SU-DHL-6 (cell line): ENCODE results near the gene ARID5B.

Experiments used
- H2AFZ ChIP-seq: fragments of 200-600 bp; sonication (generic); 2 replicates; pipeline ENCODE4 v1.6.1; 2014; ENCODE audit warnings: low read depth, mild to moderate bottlenecking, moderate library complexity, mixed read lengths, antibody characterized with exemption, low read length; ENCODE audit not compliant: severe bottlenecking
- H3F3A ChIP-seq: fragments of 200-600 bp; shearing (Covaris generic); 2 replicates; pipeline ENCODE4 v1.6.0; 2016; ENCODE audit warnings: antibody characterized with exemption, mild to moderate bottlenecking; ENCODE audit not compliant: insufficient read depth
- H3K27ac ChIP-seq: fragments of 200-600 bp; sonication (generic); 2 replicates; pipeline ENCODE4 v1.5.1; 2016; ENCODE audit warnings: low read depth, mild to moderate bottlenecking, low read length, moderate library complexity, mixed read lengths
- H3K27me3 ChIP-seq: fragments of 200-600 bp; sonication (generic), shearing (Covaris generic); 2 replicates; pipeline ENCODE4 v1.6.0; 2014; ENCODE audit warnings: mild to moderate bottlenecking, low read length
- H3K36me3 ChIP-seq: fragments of 200-600 bp; sonication (generic); 2 replicates; pipeline ENCODE4 v1.6.1; 2014; ENCODE audit warnings: mild to moderate bottlenecking, low read length, mixed read lengths
- H3K4me2 ChIP-seq: fragments of 300-600, 200-600 bp; shearing (Covaris generic), sonication (generic); 2 replicates; pipeline ENCODE4 v1.6.0; 2014; ENCODE audit warnings: low read length, low read depth, mild to moderate bottlenecking; ENCODE audit not compliant: poor library complexity, severe bottlenecking
- H3K4me3 ChIP-seq: fragments of 200-600 bp; sonication (generic); 2 replicates; pipeline ENCODE4 v1.5.1; 2014; ENCODE audit warnings: antibody characterized with exemption, low read length, mild to moderate bottlenecking, mixed read lengths; ENCODE audit not compliant: insufficient read depth, poor library complexity, severe bottlenecking
- H3K79me2 ChIP-seq: fragments of 200-600 bp; sonication (generic); 2 replicates; pipeline ENCODE4 v1.6.1; 2014; ENCODE audit warnings: mild to moderate bottlenecking, low read length, moderate library complexity; ENCODE audit not compliant: insufficient read depth
- H3K9ac ChIP-seq: fragments of 200-600 bp; sonication (generic); 2 replicates; pipeline ENCODE4 v1.7.0; 2014; ENCODE audit warnings: mild to moderate bottlenecking, low read length
- H3K9me2 ChIP-seq: fragments of 200-600 bp; sonication (generic); replicated peaks from 2 replicates; pipeline ENCODE4 v1.6.1; 2014; ENCODE audit warnings: low read length; ENCODE audit not compliant: insufficient read depth
- H3K9me3 ChIP-seq: fragments of 200-600 bp; sonication (generic); 2 replicates; pipeline ENCODE4 v1.6.1; 2014; ENCODE audit warnings: low read length, mixed read lengths; ENCODE audit not compliant: insufficient read depth
- H4K20me1 ChIP-seq: fragments of 200-600 bp; sonication (generic); 2 replicates; pipeline ENCODE4 v1.6.1; 2014; ENCODE audit warnings: low read depth, mild to moderate bottlenecking, antibody characterized with exemption, low read length, moderate library complexity, mixed read lengths
- CTCF ChIP-seq: fragments of 200-600 bp; sonication (generic); IDR thresholded peaks from one replicate; pipeline ENCODE4 v1.5.1; 2017; ENCODE audit warnings: antibody characterized with exemption, mild to moderate bottlenecking, low read length, moderate library complexity; ENCODE audit not compliant: insufficient read depth, poor library complexity, severe bottlenecking
- EZH2phosphoT487 ChIP-seq: fragments of 200-600 bp; sonication (generic), shearing (Covaris generic); conservative IDR thresholded peaks from 2 replicates; pipeline ENCODE4 v1.6.1; 2018; ENCODE audit warnings: mild to moderate bottlenecking, antibody characterized with exemption, low read length, moderate library complexity, mixed read lengths

The ARID5B gene

DNA sequence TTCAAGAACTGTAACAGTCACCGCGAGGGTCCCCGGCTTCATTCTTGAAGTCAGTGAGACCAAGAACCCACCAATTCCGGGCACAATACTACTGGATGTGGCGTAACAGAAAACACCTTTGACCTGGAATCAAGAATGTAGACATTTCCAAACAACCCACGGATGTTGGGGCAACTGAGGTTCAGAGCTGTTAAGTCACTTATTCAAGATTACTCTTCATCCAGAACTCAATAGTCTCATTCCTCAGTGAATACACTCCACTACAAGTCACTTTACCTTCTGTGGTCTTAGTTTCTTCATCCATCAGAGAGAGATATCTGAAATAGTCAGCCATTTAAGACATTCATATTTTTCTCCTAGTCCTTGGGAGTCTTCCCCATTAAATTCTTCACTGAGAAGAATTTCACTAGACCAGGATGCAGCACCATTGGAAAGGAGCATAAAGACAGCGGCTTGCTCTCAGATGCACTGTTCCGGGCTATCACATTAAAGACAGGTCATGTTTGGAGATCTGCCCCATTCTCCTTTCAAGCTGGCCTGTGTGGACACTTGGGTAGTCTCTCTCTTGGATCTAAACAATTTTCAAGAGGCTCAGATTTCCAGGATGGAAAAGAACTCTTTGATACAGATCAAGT lies 32.3 kb upstream of the ARID5B start:
- no peaks in the 10 kb centered on the region for H3K79me2 ChIP-seq
- H3K9ac ChIP-seq = no peak overlapping the region
- TF ChIP-seq CTCF (no peak), EZH2phosphoT487 (no peak)
- H3K4me3 ChIP-seq = no peak overlapping the region
- H3K27ac ChIP-seq = no peak overlapping the region
- no peak overlapping the region for H2AFZ ChIP-seq
- H3K4me2 ChIP-seq = no peak overlapping the region
- H3K27me3 ChIP-seq = no peaks in the 10 kb centered on the region
- H4K20me1 ChIP-seq = no peaks in the 10 kb centered on the region
- no peaks in the 10 kb centered on the region for H3K9me2 ChIP-seq
- no peaks in the 10 kb centered on the region for H3K9me3 ChIP-seq
- no peaks in the 10 kb centered on the region for H3F3A ChIP-seq
- H3K36me3 ChIP-seq = no peaks in the 10 kb centered on the region

DNA sequence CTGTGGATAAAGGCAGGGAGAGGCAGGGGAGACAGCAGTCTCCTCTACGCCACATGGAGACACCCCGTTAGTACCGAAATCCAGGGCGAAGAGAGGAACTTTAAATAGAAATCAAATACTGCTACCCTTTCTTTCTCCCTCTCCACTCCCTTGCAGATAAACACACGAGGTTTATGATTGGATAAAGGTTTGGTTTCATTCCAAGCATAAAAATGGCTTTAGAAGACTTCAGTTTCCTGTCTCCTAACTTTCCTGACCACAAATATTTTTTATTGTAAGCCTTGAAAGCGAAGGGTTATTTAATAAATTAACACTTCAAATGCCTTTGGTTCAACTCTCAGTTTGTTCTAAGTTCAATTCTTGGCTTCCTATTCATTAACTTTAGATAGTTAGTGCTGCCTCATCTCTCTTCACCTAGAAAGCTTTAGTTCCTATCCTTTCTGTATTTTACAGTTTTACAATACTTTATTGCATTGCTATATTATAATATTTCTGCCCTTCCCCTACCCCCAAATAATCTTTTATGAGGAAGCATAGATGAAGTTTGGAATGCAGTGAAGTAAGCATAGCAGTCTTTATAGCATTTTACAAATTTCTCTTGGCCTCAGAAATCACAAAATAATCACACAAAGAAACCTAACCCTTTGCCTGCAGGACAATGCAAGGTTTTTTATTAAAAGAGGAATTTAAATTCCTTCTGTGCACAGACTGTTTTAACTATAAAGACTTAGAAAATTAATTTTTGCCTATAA lies 31.5 kb upstream of the ARID5B start:
- Histone ChIP-seq H4K20me1 (no peaks in the 10 kb centered on the region), H2AFZ (no peak overlapping the region), H3K27ac (no peak overlapping the region), H3K9me3 (no peaks in the 10 kb centered on the region), H3K4me2 (no peak overlapping the region), H3K27me3 (no peaks in the 10 kb centered on the region), H3K9me2 (no peaks in the 10 kb centered on the region), H3K9ac (no peak overlapping the region), H3F3A (no peaks in the 10 kb centered on the region), H3K36me3 (no peaks in the 10 kb centered on the region), H3K4me3 (no peak overlapping the region), H3K79me2 (no peaks in the 10 kb centered on the region)
- TF ChIP-seq CTCF (no peak), EZH2phosphoT487 (no peak)

DNA sequence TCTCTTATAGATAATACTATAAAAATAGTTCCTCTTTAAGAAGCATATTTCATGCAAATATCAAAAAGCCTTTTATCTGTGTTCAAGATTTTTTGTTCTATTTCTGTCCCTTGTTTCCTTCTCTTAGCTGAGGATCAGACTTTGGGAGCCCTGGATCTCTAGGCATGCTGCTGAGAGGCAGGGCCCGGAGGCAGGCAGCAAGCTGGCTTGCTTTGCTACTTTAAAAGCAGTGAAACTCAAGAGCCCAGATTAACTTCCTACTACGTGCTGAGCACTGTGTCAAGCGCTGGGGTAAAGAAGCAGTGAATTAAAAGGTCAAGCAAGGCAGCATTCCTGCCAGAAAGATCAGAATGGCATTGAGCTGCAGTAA lies 31.0 kb upstream of the ARID5B start:
- Histone ChIP-seq H2AFZ (no peak overlapping the region), H4K20me1 (no peaks in the 10 kb centered on the region), H3K9ac (no peak overlapping the region), H3F3A (no peaks in the 10 kb centered on the region), H3K4me3 (no peak overlapping the region), H3K9me2 (no peaks in the 10 kb centered on the region), H3K79me2 (no peaks in the 10 kb centered on the region), H3K4me2 (no peak overlapping the region), H3K27ac (no peak overlapping the region), H3K27me3 (no peaks in the 10 kb centered on the region), H3K36me3 (no peaks in the 10 kb centered on the region), H3K9me3 (no peaks in the 10 kb centered on the region)
- TF ChIP-seq EZH2phosphoT487 = no peak
- TF ChIP-seq CTCF = no peak
